H9 (cell line): Measurements from ENCODE around the gene PTGER2. TPM values are rescaled to one million over a fixed set of nuclear protein-coding genes. Genes with fewer than 3 reads are reported as not detected.

Experiments used
- DNase-seq: peaks from one replicate; pipeline ENCODE4 v3.0.0-alpha.2; 2017
- H2AFZ ChIP-seq: one replicate; pipeline ENCODE4 v1.6.1; 2013; ENCODE audit warnings: mild to moderate bottlenecking, low read length, control low read depth, moderate library complexity
- H2AK5ac ChIP-seq: 2 replicates; pipeline ENCODE4 v1.6.1; 2013; ENCODE audit warnings: low read length, control low read depth, mixed read lengths; ENCODE audit not compliant: insufficient read length
- H2BK120ac ChIP-seq: one replicate; pipeline ENCODE4 v1.6.1; 2013; ENCODE audit warnings: low read depth, mild to moderate bottlenecking, low read length, control low read depth, inconsistent platforms; ENCODE audit not compliant: poor library complexity, severe bottlenecking
- H2BK12ac ChIP-seq: 2 replicates; pipeline ENCODE4 v1.6.1; 2013; ENCODE audit warnings: low read length, control low read depth, mixed read lengths, low read depth; ENCODE audit not compliant: insufficient read length
- H2BK15ac ChIP-seq: 2 replicates; pipeline ENCODE4 v1.6.1; 2013; ENCODE audit warnings: low read depth, low read length, control low read depth
- H2BK20ac ChIP-seq: one replicate; pipeline ENCODE4 v1.6.1; 2013; ENCODE audit warnings: low read depth, mild to moderate bottlenecking, low read length, control low read depth, inconsistent platforms; ENCODE audit not compliant: poor library complexity, severe bottlenecking
- H2BK5ac ChIP-seq: 2 replicates; pipeline ENCODE4 v1.6.1; 2013; ENCODE audit warnings: low read length, control low read depth, mixed read lengths; ENCODE audit not compliant: insufficient read length
- H3K14ac ChIP-seq: 2 replicates; pipeline ENCODE4 v1.6.1; 2013; ENCODE audit warnings: low read length, control low read depth; ENCODE audit not compliant: insufficient read depth
- H3K18ac ChIP-seq: 2 replicates; pipeline ENCODE4 v1.6.1; 2013; ENCODE audit warnings: low read depth, mild to moderate bottlenecking, mixed read lengths, low read length, control low read depth; ENCODE audit not compliant: insufficient read length
- H3K23ac ChIP-seq: 2 replicates; pipeline ENCODE4 v1.6.1; 2013; ENCODE audit warnings: low read length, control low read depth, mixed read lengths, low read depth; ENCODE audit not compliant: insufficient read length
- H3K23me2 ChIP-seq: 2 replicates; pipeline ENCODE4 v1.6.1; 2013; ENCODE audit warnings: low read depth, mild to moderate bottlenecking, mixed read lengths, low read length, control low read depth; ENCODE audit not compliant: insufficient read length, poor library complexity, severe bottlenecking
- H3K27ac ChIP-seq: 2 replicates; pipeline ENCODE4 v1.5.1; 2013; ENCODE audit warnings: low read length, control low read depth, mixed read lengths, low read depth; ENCODE audit not compliant: insufficient read length
- H3K27me3 ChIP-seq: 2 replicates; pipeline ENCODE4 v1.6.1; 2013; ENCODE audit warnings: low read length, control low read depth, inconsistent platforms; ENCODE audit not compliant: insufficient read depth
- H3K4ac ChIP-seq: 2 replicates; pipeline ENCODE4 v1.6.1; 2013; ENCODE audit warnings: low read depth, mild to moderate bottlenecking, control low read depth, inconsistent platforms, low read length, moderate library complexity
- H3K4me1 ChIP-seq: 2 replicates; pipeline ENCODE4 v1.6.1; 2013; ENCODE audit warnings: low read length, control low read depth, inconsistent platforms; ENCODE audit not compliant: insufficient read depth
- H3K4me2 ChIP-seq: 2 replicates; pipeline ENCODE4 v1.6.1; 2013; ENCODE audit warnings: low read length, control low read depth, mixed read lengths; ENCODE audit not compliant: insufficient read length, insufficient read depth
- H3K56ac ChIP-seq: 2 replicates; pipeline ENCODE4 v1.6.1; 2013; ENCODE audit warnings: low read depth, mild to moderate bottlenecking, mixed read lengths, low read length, control low read depth; ENCODE audit not compliant: insufficient read length
- H3K79me1 ChIP-seq: 2 replicates; pipeline ENCODE4 v1.6.1; 2013; ENCODE audit warnings: low read depth, mild to moderate bottlenecking, moderate library complexity, low read length, control low read depth, inconsistent platforms; ENCODE audit not compliant: insufficient read depth, poor library complexity, severe bottlenecking
- H3K79me2 ChIP-seq: 2 replicates; pipeline ENCODE4 v1.6.1; 2013; ENCODE audit warnings: low read length, control low read depth, inconsistent platforms; ENCODE audit not compliant: insufficient read depth
- H3K9ac ChIP-seq: 2 replicates; pipeline ENCODE4 v1.6.1; 2013; ENCODE audit warnings: low read length, control low read depth, mixed read lengths; ENCODE audit not compliant: insufficient read length; ENCODE audit errors: extremely low read depth
- H3K9me3 ChIP-seq: one replicate; pipeline ENCODE4 v1.6.1; 2013; ENCODE audit warnings: low read depth, low read length, inconsistent platforms; ENCODE audit not compliant: control insufficient read depth
- H3T11ph ChIP-seq: one replicate; pipeline ENCODE4 v1.6.1; 2013; ENCODE audit warnings: mild to moderate bottlenecking, low read length, control low read depth, inconsistent platforms
- H4K20me1 ChIP-seq: one replicate; pipeline ENCODE4 v1.6.1; 2013; ENCODE audit not compliant: control insufficient read depth, insufficient read length, insufficient read depth
- H4K5ac ChIP-seq: 2 replicates; pipeline ENCODE4 v1.6.1; 2013; ENCODE audit warnings: low read depth, mild to moderate bottlenecking, mixed read lengths, low read length, control low read depth; ENCODE audit not compliant: insufficient read length
- H4K8ac ChIP-seq: replicated peaks from 2 replicates; pipeline ENCODE4 v1.6.1; 2013; ENCODE audit warnings: low read length, control low read depth, mixed read lengths, low read depth; ENCODE audit not compliant: insufficient read length
- H4K91ac ChIP-seq: 2 replicates; pipeline ENCODE4 v1.6.1; 2013; ENCODE audit warnings: low read depth, mild to moderate bottlenecking, moderate library complexity, mixed read lengths, low read length, control low read depth; ENCODE audit not compliant: insufficient read length
- H3K27ac Mint-ChIP-seq, 3 experiments: 2 replicates in 2 of 3; 3 replicates in 1 of 3; pipeline ENCODE4 v1.8.0; 2020 to 2021; ENCODE audit warnings: mixed read lengths in 3 of 3, mild to moderate bottlenecking in 1 of 3, moderate library complexity in 1 of 3
- H3K27me3 Mint-ChIP-seq: 2 replicates; pipeline ENCODE4 v1.8.0; 2021; ENCODE audit warnings: low read depth, mild to moderate bottlenecking, moderate library complexity, mixed read lengths
- H3K36me3 Mint-ChIP-seq, 3 experiments: 2 replicates in 2 of 3; 3 replicates in 1 of 3; pipeline ENCODE4 v1.8.0; 2020 to 2021; ENCODE audit warnings: low read depth in 3 of 3, mixed read lengths in 3 of 3; ENCODE audit not compliant: insufficient read depth in 1 of 3
- H3K4me1 Mint-ChIP-seq, 2 experiments: 2 replicates each; pipeline ENCODE4 v1.8.0; 2020; ENCODE audit warnings: mixed read lengths in 2 of 2
- H3K4me3 Mint-ChIP-seq, 2 experiments: 2 replicates in 1 of 2; 3 replicates in 1 of 2; pipeline ENCODE4 v1.8.0; 2020 to 2021; ENCODE audit warnings: mild to moderate bottlenecking in 2 of 2, mixed read lengths in 2 of 2, moderate library complexity in 1 of 2
- H3K9me3 Mint-ChIP-seq, 2 experiments: 2 replicates in 1 of 2; 3 replicates in 1 of 2; pipeline ENCODE4 v1.8.0; 2020; ENCODE audit warnings: mild to moderate bottlenecking in 2 of 2, mixed read lengths in 2 of 2, moderate library complexity in 1 of 2
- WGBS: extraction: QIAGEN DNeasy Blood & Tissue Kit; methylation state at CpG from one replicate; pipeline ENCODE4 v1.1.7; 2013; ENCODE audit warnings: missing lambda C conversion rate, low lambda C conversion rate, mixed read lengths; ENCODE audit not compliant: insufficient read length; ENCODE audit errors: extremely low coverage; 5-methylcytosine and 5-hydroxymethylcytosine counted together
- total RNA-seq: library from RNA; stranded (reverse); gene quantifications from 2 replicates; pipeline ENCODE4 v1.2.1, GENCODE V29; 2021
- TF ChIP-seq, protein P1 (sequence below): fragments of 200-600 bp; sonication (generic); conservative IDR thresholded peaks from 3 replicates; pipeline ENCODE4 v1.8.0; 2021; ENCODE audit warnings: antibody characterized with exemption, mild to moderate bottlenecking

Gene PTGER2
- total RNA-seq, 1 experiment from 2014 or later = 1.0 TPM

- Histone ChIP-seq H2BK12ac (no peak overlapping the region), H3K79me2 (no peaks in the 10 kb centered on the region), H3K9me3 (no peaks in the 10 kb centered on the region), H3K4me2 (no peak overlapping the region), H2BK20ac (no peak overlapping the region), H3K27me3 (no peaks in the 10 kb centered on the region; the same call in 1 of the 2 replicates), H2BK15ac (no peak overlapping the region), H3K27ac (no peak overlapping the region), H4K91ac (no peak overlapping the region), H2BK120ac (no peak overlapping the region), H3K4me1 (no peaks in the 10 kb centered on the region), H2AFZ (no peak overlapping the region), H3K18ac (no peak overlapping the region), H3K23me2 (no peaks in the 10 kb centered on the region), H3K79me1 (no peaks in the 10 kb centered on the region), H3K56ac (no peak overlapping the region), H4K8ac (no peak overlapping the region), H4K20me1 (no peaks in the 10 kb centered on the region), H2BK5ac (no peak overlapping the region), H3K23ac (no peak overlapping the region), H3K4ac (no peak overlapping the region), H4K5ac (no peak overlapping the region), H3K14ac (no peak overlapping the region), H3T11ph (no peak overlapping the region), H2AK5ac (no peak overlapping the region), H3K9ac (no peak overlapping the region)
- TF ChIP-seq, protein P1, sequence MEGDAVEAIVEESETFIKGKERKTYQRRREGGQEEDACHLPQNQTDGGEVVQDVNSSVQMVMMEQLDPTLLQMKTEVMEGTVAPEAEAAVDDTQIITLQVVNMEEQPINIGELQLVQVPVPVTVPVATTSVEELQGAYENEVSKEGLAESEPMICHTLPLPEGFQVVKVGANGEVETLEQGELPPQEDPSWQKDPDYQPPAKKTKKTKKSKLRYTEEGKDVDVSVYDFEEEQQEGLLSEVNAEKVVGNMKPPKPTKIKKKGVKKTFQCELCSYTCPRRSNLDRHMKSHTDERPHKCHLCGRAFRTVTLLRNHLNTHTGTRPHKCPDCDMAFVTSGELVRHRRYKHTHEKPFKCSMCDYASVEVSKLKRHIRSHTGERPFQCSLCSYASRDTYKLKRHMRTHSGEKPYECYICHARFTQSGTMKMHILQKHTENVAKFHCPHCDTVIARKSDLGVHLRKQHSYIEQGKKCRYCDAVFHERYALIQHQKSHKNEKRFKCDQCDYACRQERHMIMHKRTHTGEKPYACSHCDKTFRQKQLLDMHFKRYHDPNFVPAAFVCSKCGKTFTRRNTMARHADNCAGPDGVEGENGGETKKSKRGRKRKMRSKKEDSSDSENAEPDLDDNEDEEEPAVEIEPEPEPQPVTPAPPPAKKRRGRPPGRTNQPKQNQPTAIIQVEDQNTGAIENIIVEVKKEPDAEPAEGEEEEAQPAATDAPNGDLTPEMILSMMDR = no peak
- H3K4me3 Mint-ChIP-seq = no peak overlapping the region
- H3K4me1 Mint-ChIP-seq = peaks cover 0 to 5% of the 10 kb centered on the region in 2 experiments; a peak in 2 of 4 replicates
- DNase-seq = no peak
- H3K36me3 Mint-ChIP-seq = no peaks in the 10 kb centered on the region
- H3K27ac Mint-ChIP-seq = no peak overlapping the region
- H3K9me3 Mint-ChIP-seq = no peaks in the 10 kb centered on the region
- no peaks in the 10 kb centered on the region for H3K27me3 Mint-ChIP-seq
- no CpG with 5 or more reads among the region's 7 CpGs for WGBS
These were observed 37.3 kb downstream of the PTGER2 start for GRCh38 chr14:52351233-52352060.
